GM21529 (cell line): ENCODE data around the gene HDAC4.

Experiments used
- ATAC-seq: cut with Tn5 transposase; IDR thresholded peaks from one replicate; pipeline ENCODE4 v1.9.1; 2021; ENCODE audit not compliant: unreplicated experiment

The HDAC4 gene

DNA sequence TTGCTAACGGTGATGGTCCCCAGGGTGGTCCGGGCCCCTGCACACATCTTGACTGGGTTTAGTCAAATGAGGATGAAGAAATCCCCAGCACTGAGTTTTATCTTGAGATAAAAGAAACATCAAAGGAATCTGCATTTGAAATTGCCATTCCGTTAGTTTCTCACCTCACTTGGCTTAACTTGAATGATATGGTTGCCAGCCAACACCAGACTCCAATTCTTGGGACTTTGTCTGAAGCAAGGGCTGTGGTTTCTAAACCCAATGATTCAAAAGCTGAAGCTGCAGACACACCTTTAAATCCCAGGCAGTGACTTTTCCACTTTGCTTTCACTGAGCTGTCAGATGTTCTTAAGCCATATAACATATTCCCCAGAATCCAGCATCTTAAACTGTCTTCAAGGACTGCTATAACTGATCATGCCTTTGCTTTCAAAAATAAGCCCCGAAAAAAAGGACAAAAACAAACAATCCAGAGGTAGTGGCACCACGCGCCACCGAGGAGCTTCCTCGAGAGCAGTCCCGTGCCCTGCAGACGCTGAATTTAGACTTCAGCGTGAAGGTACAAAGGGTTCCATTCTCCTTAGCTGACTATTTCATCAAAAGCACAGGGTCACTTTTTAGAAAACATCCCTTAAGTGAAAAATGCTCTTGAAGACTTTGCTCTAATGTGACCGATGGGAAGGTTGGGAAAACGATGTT lies 189.3 kb downstream of the HDAC4 start:
- ATAC-seq = no peak

DNA sequence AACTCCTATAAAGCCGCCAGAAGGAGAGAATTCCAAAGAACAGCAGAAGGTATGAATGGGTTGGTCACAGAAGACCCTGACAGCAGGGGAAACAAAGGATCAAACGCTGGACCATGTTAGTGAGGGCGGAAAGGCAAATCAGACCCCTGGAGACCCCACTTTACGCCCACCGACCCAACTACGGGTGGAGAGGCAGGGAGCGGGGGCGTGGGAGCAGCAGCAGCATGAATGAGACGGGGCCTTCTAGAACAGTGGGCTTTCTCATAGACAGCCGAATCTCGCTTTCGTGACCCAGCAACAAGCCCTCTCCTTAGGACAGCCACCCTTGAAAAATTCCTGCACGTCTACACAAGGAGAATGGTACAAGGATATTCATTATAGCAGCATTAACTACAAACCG lies 191.0 kb downstream of the HDAC4 start:
- ATAC-seq = no peak

DNA sequence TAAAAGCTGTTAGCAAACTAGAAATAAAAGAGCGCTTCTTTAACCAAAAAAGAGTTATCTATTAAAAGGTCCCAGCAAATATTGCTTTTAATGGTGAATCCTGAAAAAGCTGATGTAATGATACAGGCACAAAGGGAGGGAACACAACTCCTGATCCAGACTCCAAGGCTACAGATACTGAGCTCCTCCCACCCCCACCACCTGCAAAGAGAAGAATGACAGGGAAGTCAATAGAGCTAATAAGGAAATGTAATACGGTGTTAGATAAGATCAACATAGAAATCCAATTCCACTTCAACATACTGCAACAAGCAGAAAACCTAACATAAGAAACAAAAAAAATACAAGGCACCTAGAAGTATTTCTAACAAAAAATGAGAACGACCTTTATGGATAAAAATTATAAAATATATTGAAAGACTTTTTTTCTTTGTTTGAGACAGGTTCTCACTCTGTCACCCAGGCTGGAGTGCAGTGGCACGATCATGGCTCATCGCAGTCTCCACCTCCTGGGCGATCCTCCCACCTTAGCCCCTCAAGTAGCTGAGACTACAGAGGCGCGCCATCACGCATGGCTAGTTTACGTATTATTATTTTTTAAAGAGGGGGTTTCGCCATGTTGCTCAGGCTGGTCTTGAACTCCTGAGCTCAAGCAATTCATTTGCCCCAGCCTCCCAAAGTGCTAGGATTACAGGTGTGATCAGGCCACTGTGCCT lies 192.2 kb downstream of the HDAC4 start:
- no peak for ATAC-seq

DNA sequence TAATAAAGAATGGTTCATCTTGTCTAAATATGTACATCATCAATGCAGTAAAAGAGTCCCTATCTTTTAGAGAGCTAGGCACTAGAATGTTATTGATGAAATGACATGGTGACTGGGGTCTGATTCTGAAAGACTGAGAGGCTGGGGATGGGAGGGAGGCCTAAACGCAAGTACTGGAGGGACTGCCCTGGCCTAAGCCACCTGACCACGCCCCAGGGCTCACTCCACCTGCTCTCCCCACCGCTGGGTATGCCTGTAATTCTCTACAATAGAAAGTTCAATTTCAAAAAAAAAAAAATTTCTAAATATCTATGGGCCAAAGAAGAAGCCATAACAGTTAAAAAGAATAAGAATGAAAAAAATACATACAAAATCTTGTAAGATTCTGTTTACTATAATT lies 194.0 kb downstream of the HDAC4 start:
- ATAC-seq = no peak

DNA sequence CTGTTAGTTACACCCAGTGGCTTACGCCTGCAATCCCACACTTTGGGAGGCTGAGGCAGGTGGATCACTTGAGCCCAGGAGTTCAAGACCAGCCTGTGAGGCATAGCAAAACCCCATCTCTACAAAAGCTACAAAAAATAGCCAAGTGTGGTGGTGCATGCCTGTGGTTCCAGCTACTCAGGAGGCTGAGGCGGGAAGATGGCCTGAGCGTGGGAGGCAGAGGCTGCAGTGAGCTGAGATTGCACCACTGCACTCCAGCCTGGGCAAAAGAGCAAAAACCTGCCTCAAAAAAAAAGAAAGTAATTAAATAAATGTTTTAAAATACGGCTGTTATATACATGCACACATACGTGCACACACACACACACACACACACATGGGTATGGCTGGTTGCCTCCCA lies 194.8 kb downstream of the HDAC4 start:
- ATAC-seq = no peak

DNA sequence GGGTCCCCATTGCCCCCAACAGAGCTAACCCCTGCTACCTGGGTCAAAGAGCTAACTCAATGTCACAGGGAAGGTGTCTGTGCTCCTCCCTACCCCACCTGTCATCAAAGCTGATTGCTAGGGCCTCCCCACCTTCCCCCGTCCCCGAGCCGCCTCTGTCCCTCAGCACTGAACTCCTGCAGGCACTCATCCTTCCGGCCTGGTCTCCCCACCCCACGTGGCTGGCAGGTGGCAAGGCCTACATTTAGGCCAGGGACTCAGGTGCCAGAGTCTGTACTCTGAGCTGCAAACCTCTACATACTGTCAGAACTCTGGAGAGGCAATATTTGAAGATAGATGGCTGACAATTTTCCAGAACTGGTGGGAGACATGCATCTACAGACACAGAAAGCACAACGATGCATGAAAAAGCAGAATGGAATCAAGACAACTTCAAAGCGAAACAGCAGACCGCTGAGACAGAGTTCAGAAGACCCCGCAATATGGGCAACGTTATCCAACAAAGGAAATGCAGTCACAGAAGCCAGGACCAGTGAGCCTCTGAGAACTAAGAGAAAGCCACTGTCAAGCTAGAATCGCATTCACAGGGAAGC lies 195.8 kb downstream of the HDAC4 start:
- ATAC-seq = no peak

DNA sequence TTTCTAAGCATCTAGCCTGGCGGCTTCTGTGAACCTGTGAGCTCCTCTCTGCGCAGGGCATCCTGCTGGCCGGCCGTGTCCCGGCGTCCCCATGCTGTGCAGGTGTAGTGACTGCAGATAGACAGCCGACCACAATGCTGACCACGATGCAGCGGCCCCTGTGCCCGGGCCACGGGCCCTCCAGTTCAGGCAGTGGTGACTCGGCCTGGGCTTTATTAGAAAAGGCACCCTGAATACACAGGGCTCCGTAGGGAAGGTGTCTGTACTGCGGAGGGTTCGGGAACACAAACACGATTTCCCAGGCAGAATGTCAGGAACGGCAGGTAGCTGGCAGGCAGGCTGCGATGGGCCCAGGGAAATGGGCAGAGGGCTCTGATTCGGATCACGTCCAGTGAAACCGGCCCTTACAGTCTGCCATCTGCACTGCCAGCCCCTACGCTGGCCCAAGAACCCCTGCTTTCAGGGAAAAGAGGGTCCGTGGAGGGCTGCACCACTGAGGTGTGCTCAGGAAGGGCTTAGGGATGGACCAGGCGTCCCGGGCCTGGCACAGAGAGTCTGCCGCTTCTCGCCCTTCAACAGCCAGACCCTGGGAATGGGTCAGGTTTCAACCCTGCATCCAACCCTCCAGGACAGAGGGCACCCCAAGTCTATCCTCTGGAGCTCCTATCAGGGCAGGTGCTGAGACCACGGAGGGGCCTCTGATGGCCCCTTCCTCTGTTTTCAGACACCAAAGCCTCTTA lies 196.5 kb downstream of the HDAC4 start:
- ATAC-seq = no peak

DNA sequence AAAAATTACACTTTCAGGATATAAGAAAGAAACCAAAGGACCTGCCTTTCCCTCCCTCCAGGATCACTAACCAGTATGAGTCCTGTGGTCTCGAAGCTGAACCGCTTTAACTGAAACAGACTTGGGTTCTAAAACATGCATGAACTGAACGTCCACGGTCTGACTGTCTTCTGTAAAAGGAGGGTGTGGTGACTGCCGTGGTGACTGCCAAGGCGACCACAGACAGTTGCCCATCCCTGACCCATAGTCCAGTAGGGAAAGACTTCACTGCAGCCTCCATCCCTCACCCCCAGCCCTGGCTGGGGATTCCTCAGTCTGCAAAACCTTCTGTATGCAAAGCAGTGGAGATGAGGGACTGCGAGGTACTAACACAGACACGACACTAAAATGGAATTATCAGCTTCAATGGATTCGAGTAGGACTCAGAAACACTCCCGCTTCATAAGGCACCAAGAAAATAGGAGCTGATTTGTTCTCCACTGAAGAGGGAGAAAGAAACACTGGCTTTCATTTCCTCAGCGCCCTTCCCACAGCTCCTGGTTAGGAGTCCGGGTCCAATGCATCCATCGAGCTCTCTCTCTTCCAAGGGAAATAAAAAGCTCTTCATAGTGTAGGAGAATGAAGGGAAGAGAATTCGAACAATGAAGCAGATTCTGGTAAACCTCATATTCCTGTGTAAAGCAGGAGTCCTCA lies 197.2 kb downstream of the HDAC4 start:
- ATAC-seq = no peak

DNA sequence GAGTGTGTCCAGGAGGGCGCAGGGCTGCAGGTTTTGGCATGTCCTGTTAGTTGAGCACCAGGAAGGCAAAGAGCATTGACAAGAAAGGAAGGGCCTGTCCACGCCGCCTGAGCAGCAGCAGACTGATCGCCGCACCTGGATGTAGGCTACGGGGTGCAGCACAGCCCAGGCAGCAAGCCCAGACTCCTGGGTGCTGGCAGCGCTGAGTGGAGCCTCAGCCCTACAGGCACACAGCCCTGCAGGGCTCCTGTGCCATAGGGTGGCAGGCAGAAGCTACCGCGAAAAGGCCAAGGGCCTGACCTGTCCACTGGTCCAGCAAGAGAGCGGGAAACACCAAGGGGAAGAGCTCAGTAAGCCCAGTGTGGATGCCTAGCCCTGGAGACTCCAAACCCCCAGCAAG lies 198.0 kb downstream of the HDAC4 start:
- no peak for ATAC-seq

DNA sequence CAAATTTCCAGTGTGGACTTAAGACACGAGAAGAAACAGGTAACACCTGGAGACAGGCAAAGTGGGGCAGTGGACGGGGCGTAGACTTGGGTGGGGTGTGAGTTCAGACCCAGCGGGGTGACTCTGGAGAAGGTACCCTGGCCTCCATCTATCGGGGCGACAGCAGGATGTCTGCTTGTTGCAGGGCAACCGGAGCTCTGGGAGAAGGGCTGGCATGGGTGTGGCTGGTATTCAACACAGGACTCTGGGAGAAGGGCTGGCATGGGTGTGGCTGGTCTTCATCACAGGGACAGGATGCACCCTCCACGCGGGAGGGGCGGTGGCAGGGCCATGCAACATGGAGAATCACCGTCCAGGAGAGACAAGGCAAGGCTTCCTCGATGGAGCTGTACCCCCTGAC lies 198.5 kb downstream of the HDAC4 start:
- ATAC-seq = no peak

DNA sequence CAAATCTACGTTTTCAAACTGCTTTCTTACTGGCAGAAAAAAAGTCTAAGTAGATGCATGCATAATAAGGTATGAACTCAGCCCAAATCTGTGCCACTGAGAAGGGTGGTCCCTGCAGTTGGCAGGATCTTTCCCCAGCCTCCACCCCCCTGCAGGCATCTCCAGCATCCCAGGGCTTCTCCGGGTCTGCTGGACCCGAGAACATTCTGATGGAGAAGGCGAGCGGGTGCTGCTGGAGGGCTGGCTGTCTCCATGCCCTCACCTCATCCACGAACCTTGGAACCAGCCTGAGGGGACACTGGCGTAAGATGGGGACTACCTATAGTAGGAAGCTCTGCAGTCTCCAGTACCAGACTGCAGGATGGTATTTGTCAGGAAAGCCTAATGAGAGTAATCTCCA lies 198.9 kb downstream of the HDAC4 start:
- ATAC-seq = no peak

DNA sequence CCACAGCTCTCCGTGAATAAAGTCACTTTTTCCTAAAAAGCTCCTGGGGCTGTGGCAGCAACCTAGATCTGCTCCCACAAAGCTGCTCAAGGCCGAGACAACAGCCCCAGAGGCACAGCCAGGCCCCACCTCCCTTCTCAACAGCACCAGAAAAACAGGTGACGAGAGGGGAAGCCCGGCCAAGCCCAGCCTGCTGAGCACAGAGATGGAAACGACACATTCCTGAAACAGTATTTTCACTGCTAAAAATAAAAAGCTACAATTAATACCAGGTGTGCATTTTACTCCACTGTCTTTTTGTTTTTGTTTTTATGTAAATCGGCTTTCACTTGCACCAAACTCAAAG lies 199.3 kb downstream of the HDAC4 start:
- no peak for ATAC-seq

DNA sequence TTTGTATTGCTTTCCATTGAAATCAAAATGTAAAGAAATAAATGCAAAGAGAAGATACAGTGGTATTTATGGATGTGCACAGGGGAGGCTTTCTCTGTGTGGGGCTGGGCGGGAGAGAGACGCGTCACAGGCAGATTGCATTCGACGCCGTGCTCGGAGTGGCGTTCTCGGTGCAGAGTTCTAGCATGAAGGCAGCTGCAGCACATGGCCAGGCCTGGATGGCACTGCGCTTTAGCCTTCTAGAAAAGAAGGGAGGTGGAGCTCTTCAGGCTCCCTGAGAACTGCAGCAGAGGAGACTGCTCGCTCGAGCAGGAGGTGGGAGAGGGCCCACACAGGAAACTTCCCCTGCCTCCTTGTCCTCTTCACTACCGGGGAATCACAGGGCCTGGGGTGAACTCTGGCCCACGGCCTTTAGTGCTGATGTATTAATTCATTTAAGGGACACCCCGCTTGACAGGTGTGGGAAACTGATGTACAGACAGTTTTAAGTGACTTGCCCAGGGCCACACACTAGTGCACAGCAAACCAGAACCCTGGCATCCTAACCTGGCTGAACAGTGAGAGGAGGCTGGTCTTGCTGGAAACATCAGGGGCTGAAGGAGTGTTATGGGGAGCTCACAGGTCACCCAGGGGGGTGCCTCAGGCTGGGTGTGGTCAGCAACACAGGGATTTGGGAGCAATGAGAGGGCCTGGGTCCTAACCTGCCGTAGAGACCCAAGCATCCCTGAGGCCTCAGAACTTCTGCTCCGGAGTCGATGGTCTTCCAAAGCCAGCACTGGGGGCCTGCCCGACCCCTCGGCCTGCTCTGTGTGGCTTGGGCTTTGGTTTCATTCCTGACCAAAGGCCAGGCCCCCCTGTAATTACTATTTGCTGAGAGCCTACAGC lies 199.9 kb downstream of the HDAC4 start:
- ATAC-seq = no peak

DNA sequence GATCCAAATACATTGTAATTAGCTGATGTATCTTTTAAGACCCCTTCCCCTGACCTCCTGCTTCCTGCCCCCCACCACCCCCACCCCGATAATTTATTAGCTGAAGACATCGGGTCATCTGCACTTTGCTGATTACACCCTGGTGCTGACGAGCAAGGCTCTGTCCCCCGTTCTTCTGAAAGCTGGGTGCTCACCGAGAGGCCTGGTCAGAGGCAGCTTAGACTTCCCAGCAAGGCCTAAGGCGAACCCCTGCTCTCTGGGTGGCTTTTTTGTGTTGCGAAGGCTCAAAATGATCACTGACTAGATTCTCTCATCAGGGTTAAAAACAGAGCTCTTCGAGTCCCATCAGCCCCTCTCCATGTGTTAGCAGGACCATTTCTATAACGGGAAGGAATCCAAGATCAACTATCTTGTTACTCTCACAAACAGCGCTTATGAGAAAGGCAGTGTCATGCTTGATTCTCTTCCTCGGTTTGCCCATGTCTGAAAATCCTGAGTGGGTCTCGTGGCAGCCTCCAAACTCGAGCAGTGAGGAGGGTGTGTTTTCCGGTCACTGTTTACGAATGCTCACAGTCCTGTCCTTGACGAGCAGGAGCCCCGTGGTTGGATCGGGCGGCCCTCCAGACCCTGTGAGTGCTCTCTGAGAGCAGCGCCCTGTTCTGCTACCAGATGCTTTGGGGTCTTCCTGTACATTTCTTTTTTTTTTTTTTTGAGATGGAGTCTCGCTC lies 201.6 kb downstream of the HDAC4 start:
- ATAC-seq = no peak

DNA sequence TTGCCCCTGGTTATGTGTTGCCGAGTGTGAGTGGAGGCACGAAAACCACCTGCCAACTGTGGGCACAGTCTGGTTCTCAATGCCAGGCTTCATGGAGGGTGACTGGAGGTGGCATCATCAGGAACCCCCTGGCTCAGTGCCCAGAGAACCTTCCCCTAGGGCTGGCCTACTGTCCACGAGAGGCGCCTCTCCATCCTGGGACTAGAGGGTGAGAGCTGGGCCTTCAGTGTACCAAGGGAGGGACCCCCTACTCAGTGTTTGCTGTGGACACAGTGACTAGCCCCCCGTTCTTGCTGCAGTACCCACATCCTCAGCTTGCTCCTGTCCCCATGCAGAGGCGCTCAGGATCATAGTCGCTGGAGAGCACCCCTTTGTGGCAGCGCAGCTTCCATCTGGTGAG lies 202.6 kb downstream of the HDAC4 start:
- no peak for ATAC-seq

DNA sequence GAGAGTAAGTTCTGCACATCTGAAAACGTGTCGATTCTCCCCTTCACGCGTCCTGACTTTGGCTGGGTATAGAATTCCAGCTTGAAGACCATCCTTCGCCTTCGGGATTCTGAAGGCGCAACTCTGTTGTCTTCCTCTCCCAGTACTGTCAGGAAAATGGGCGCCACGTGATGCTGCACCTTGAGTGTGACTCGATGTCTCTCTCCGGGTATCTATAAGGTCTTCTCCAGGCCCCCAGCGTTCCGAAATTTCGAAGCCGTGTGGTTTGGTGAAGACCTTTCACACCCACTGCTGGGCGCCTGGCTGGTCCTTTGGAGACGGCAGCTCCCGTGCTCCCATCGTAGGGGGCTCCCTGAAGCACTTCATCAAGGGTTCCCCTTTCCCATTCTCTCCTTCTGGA lies 203.7 kb downstream of the HDAC4 start:
- no peak for ATAC-seq

DNA sequence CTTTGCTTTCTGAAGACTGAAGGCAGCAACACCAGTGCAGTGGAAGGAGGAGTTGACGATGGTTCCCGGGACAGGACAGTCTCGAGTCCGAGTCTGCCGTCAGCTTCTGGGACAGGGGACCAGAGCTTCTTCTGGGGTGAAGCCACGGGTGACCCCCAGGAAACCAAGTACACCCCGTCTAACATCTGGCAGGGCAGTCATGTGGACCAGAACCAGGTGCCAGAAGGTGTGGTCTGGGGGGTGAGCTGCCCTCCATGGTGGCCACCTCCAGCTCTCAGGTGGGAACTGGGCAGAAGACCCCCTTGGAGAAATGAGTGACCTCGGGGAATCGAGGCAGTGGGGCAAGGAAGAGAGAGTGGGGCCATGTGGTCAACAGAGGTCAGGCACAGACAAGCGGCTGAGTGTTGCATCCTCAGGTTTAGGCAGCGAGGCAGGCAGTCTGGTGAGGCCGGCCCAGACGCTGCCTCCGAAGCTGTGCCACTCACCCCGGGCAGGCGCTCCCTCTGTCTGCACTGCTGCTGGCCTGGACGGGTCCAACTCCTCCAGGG lies 204.3 kb downstream of the HDAC4 start:
- no peak for ATAC-seq

DNA sequence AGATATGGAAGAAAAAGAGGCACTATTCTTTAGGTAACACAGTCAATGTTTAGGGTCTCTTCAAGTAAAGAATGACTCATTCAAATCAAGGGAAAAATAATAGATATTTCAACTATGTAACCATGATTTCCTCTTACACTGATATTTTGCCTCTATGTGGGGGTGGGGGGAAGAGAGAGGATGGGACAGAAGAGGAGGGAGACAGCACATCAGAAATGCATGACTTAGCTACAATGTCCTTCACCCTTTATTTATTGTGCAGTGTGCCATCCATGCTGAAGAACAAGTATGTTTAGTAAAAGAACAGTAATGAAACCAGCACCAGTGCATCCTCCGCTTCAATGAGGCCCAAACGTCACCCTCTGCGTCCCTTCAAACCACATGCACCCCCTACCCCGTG lies 204.8 kb downstream of the HDAC4 start:
- no peak for ATAC-seq

DNA sequence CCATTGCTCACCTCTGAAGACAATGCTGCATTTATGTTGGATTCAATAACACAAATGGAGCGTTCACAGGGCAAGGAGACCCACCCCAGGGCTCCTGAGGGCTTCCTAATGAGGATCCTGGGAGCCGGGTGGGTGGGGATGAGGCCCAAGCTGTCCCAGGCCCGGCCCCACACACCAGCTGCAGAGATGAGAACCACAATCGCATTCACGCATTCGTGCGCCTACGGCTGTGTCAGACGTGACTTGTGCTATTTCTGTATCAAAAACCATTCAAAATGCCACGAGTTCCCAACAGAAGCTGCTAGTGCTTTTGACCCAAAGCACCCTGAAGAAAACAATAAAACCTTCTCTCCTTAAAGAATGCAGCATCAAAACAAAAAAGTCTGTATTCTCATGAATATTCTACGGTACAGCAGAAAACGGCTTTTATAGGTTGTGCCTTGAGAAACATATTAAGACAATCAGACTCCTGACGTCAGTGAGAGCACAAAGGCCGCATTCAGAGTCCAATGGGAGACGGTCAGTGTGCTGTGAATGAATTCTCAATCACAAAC lies 205.4 kb downstream of the HDAC4 start:
- ATAC-seq = no peak
